NCI-H524 treated with DMSO at 0.1 percent for 48 hours (cell line): ENCODE results near the gene ZNF80.

Source experiments
- DNase-seq: peaks from one replicate; lab custom pipeline; 2025; lab: John Stamatoyannopoulos, UW

The ZNF80 gene

DNA sequence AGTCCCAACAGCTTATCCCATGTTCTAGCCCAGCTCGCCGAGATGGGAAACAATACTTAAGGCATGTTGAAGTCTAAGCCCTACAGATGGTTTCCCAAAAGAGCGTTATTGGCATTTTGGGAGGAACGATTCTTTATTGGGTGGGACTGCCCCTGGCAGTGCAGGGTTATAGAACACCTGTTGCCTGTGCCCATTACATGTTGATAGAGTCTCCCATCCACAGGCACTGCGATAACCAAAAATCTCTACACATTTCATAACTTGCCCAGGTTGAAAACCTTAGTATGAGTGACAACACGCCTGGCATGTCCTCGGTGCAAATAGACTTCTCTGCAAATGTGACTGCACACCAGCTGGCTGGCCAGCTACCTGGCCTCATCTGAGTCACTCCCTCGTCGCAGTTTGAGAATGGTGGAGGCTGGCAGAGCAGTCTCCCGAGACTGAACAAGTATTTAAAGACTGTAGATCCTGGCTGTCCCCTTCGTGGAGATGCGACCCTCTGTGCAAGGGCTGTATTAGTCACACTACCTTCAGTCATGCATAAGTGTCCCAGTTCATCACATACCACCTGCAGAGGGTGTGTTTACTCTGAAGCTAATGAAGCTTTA, 18.7 kb downstream of the ZNF80 start:
- DNase-seq, result no peak

DNA sequence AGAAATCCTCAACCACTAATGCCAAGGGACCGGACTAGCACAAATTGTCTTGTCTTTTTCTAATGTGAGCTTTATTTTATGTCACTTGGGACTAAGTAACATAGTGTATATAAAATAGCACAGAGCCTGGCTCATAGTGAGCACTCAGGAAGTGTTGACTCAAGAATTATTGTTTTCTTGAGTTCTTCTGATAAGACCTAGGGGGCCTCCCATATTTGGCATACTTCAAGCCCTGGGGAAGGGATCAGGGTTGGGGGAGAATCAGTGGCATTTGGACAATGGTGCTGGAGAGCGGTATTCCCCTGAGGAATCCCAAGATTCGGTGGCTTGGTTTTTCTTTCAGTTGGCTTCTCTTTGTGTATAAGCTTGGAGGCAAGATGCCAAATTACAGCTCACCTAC, 19.4 kb downstream of the ZNF80 start:
- no peak for DNase-seq

DNA sequence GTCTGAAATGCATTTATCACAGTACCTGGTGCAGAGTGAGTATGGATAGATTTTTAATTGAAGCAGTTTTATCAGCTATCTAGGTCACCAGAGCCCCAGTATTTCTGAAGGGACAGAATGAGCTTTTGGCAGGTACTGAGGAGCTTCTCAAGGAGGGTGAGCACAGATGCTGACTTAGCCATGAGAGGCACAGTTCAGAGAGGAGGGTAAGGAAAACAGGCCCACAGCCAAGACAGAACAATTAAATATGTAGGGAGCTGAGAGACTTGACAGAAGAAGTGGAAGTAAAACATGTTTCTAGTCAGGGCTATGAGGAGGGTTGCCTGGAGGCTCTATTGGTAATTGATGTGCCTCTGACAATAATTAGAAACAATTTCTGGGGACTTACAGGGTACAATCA, 20.1 kb downstream of the ZNF80 start:
- no peak for DNase-seq

DNA sequence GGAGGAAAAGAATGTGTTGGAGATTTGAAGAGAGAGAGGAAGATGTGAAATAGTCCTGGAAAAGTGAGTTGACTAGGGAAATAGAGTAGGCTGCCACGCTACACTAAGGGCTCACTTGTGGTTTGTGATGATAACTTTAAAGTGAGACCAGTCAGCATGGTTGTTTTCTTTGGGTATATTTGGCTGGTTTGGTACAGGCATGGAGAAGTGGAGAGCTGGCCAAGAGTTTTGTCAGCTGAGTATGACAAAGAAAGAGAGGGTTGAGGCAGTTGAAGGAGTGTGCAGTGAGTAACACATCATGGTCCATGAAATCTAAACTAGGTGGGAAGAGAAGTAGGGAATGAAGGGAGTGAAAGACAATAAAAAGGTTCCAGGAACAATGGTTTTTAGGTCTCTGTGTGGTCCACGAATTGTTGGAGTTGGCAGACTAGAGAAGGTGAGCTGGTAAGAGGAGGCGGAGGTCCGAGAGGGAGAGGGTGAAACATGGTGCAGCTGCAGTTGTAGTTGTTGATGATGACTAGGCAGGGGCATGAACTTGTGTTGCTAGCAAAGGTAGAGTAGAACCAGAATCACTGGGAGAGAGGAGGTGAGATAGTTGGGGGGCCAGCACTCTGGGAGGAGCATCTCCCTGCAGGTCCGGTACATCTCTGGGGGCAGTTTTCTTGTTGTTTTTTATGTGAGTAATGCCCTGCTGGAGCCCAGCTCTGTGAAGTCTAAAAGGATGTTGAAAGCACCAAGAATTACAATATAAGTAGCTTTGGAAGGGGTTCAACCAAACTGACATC, 21.0 kb downstream of the ZNF80 start:
- no peak for DNase-seq

DNA sequence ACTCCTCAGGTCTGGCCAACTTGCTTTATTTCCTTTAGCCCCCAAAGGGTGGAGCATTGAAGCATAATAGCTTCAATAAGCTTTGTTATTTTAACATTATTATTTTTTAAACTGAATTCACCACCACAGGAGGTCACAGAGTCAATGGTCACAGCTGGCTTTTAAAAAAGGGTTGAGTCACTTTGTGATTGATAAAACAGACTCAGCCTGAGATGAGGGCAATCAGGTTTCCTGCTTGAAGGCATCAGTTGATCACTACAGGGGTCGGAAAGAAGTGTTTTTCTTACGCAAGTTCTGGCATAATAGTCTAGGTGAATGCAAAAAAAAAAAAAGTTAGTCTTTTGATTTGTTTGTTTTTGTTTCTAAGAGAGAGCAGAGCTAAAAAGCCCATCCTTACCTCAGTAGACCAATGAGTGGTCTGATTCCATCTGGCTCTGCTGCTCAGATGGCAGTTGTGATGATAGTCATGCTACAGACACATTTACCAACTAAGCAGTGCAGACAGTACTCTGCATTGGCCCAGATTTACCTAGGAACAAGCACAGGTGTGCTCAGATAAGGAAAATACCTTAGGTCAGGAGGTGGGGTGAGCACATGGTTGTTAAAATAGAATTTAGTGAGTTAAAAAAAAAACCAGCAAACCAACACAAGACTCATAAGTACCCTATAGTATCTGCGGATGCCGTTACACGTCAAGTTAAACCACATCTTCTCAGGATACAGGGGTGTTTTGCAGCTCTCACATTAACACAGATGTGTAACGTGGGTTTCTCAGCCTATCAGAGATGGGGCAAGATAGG, 22.6 kb downstream of the ZNF80 start:
- no peak for DNase-seq

DNA sequence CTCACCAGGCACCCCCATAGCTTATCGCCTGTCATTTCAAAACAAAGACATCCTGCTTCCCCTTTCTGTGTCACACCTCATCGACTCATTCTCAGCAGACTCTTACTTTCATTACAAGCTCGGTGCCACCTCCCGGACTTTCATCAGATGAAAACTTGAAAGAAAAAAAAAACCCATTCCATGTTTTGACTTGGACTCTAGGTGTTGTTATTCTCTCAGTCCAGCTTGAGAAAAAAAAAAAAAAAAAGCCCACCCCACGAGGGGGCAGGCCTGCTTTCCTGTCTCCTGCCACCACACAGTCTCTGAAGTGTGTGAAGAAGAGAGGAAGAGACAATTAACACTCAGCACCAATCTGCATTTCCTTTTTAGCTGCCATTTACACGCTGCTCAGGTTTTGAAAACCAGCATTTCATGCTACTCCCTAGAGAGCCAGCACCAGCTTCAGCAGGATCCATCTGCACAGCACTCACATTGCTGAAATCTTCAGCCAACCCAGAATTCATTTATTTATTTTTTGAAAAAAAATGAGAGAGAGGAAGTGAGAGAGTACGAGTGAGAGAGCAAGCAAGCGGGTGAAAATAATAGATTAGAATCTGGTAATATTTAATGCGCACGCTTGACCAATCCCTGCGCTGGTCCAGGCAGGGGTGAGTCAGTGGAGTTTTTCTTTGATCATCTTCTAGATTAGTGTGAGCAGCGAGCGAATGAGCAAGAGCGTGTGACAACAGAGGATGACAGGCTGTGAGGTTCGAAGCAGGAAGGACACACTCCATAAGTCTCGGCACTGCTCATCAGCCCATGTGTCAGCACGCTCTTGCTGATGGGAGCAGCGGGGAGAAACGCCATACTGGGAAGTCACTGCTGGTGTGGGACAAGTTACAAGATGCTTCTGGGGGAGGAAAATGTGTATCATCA, 23.5 kb downstream of the ZNF80 start:
- no peak for DNase-seq

DNA sequence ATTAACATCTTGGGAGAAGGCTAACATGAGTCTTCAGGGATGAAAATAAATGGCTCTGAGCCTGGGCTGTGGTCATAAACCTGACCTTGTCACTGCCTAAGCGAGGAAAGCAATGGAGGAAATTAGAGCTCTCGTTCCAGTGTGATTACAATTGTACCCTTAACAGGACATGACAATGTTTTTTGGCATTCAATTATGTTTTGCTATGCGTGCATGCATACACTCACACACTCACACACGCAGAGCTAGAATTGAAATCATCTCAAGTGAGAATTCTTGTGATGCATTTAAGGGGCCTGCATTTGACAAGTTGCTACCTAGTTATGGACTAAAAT, 24.1 kb downstream of the ZNF80 start:
- no peak for DNase-seq

DNA sequence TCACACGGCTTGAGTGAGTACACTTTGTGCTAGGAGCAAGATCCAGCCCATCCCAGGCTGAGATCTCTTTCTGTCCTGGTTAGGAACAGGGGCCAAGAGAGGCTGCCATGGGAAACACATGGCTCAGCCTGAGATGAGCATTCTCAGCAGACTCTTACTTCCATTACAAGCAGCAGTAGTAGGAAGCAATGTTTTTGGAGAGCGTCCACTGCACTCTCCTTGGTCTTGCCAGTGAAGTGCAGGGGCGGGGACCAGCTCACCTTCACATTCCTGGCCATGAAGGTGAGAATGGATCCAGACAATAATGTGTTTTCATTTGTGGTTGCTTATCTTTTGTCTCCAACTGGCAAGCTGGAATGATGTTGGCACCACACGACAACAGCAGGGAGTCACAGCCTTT, 24.7 kb downstream of the ZNF80 start:
- no peak for DNase-seq

DNA sequence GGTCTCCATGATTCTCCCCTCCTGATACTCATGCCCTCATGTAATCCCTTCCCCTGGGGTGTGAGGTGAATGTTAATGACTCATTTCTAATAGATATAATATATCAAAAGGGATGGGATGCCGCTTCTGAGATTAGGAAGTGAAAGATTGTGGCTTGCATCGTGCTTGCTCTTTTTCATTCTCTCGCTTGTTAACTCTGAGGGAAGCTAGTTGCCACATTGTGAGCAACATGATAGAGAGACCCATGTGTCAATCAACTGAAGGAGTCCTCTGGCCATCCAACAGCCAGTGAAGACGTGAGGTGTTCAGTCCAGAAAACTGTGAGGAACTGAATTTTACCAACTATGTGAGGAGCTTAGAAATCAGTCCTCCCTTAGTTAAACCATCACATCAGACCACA, 29.6 kb downstream of the ZNF80 start:
- DNase-seq, result no peak

DNA sequence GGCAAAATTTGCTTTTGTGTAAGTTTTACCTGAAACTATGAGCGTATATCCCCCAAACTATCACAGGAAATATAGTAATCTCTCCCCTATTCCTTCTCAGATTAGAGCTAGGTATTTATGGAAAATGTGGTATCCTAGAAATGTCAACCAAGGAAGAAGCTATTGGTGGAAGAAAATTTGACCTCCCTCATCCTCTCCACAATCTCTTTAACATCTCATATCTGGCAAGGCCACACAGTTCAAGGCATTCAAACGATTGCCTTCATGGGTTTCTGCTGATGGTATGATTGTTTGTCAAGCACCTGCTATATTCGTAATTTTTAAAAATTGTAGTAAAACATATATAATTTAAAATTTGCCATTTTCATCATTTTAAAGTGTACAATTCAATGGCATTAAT, 31.0 kb downstream of the ZNF80 start:
- DNase-seq, result no peak

DNA sequence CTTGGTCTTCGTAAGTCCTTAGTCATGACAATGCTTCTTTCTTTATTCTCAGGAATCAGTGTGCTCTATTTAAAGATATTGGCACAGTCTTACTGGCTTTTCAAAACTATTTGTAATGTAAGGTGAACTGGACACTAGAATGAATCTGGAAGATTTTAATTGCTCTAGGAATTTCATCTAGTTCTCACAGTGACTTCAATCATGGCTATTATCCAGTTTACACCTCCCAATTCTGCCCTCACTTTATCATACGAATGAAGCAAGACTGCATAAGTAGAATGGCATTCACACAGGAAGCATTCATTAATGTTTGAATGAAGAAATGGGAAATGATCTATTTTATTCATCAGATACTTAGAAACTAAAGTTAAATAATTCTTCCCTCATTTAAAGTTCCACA, 31.8 kb downstream of the ZNF80 start:
- no peak for DNase-seq

DNA sequence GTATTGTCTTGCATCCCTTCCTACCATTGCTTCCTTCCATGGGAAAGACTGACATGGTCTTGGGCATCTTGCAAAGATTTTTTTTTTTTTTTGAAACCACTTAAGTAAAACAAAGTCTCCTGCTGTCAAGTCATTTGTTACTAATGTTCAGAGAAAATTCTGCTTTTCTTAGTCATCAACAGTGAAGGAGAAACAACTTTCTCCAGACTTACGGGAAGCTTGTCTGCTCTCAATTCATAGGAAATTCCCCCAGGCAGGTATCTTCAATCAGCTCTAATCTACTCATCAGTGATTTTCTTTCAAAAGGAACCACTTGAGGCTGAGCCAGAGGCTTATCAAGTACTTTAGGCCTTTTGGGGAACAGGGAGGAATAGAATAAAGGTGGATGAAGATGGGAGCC, 42.6 kb downstream of the ZNF80 start:
- DNase-seq, result no peak

DNA sequence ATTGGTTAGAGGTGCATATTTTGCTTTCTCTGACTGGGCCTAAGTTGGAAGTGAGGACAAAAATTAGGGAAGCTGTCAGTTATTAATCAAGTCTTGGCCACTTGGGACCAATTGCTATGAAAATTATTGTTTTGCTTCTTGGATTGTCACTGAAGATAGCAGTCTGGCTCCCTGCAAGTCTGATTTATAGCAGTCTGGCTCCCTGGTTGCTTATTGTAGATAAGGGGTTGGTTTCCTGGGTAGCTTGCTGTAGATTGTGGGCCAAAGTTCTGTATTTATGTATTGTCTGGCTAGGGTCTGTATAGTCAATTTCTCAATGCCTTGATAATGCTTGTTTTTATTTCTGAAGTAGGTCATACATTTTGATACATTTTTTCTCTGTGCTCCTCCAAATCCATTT, 45.2 kb downstream of the ZNF80 start:
- no peak for DNase-seq

DNA sequence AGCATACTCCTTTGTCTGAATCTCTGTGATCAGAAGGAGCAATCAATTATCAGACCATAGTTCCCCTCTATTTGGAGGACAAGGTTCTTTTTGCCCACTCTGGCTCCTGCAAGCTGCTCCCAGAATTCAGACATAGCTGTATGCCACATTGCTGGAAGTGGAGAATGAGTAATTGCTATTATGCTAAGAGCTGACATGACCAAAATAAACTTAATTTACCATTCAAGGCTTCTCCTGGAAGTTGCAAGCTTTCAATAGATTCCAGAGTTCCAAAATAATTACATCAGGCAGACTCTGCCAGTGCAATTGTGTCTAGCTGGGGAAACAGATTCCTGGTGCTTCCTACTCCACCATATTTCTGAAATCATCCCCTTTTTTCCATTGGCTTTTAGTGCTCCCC, 50.9 kb downstream of the ZNF80 start:
- no peak for DNase-seq
